ENCODE measurements around the gene SMIM36. TPM values are rescaled to one million over a fixed set of nuclear protein-coding genes. Genes with fewer than 3 reads are reported as not detected.

Gene SMIM36
- total and polyA plus RNA-seq, 2 experiments from 2014 or later: not detected

- ATAC-seq: no peak
- H3K9me2 ChIP-seq (ENCODE audit: insufficient read depth): no peaks in the 10 kb centered on the region; the same call in 1 of the 2 replicates
- no peak overlapping the region for H3K27ac Mint-ChIP-seq
- H2AFZ ChIP-seq: no peak overlapping the region
- no peak for TF ChIP-seq ZNF331 (CRISPR knock-in tag; IDR thresholded peaks at IDR 0.05; ENCODE audit: low read depth)
- no peak for TF ChIP-seq NANOG (IDR thresholded peaks at IDR 0.05; ENCODE audit: borderline replicate concordance)
- TF ChIP-seq EZH2phosphoT487 (IDR thresholded peaks at IDR 0.05; ENCODE audit: unreplicated experiment): no peak
- TF ChIP-seq EZH2 (IDR thresholded peaks at IDR 0.05; ENCODE audit: low read depth, unreplicated experiment): no peak
- TF ChIP-seq POLR2AphosphoS5 (IDR thresholded peaks at IDR 0.05; ENCODE audit: low read depth): no peak
- TF ChIP-seq CREB1 (CRISPR knock-in tag; IDR thresholded peaks at IDR 0.05; ENCODE audit: low read depth): no peak
- no peak for TF ChIP-seq JUNB (IDR thresholded peaks at IDR 0.05; ENCODE audit: unreplicated experiment)
- TF ChIP-seq ZNF114 (CRISPR knock-in tag; IDR thresholded peaks at IDR 0.05): no peak
- TF ChIP-seq ETS1 (IDR thresholded peaks at IDR 0.05): no peak
- TF ChIP-seq CTCF (conservative IDR thresholded peaks at IDR 0.05; ENCODE audit: low read depth in 2 of 2): no peak
- no peak for TF ChIP-seq REST (IDR thresholded peaks at IDR 0.05; ENCODE audit: unreplicated experiment)
- TF ChIP-seq STAT1 (IDR thresholded peaks at IDR 0.05; ENCODE audit: unreplicated experiment): no peak
- no peak for TF ChIP-seq ZNF462 (CRISPR knock-in tag; IDR thresholded peaks at IDR 0.05)
- H3K4me1 ChIP-seq (ENCODE audit: insufficient read depth): no peaks in the 10 kb centered on the region
- H3K4me2 ChIP-seq: no peak overlapping the region
- no peaks in the 10 kb centered on the region for H3F3A ChIP-seq (replicated peaks; ENCODE audit: low read depth)
- no peaks in the 10 kb centered on the region for H3K4me1 Mint-ChIP-seq
- H4K20me1 ChIP-seq (replicated peaks; ENCODE audit: insufficient read depth): no peaks in the 10 kb centered on the region
- no peak overlapping the region for H3K4me3 ChIP-seq
- H3K36me3 ChIP-seq (ENCODE audit: insufficient read depth): no peaks in the 10 kb centered on the region
- H3K36me3 Mint-ChIP-seq (ENCODE audit: low read depth): no peaks in the 10 kb centered on the region
- H3K27me3 ChIP-seq (ENCODE audit: insufficient read depth): no peaks in the 10 kb centered on the region
- no peaks in the 10 kb centered on the region for H3K27me3 Mint-ChIP-seq (ENCODE audit: insufficient read depth, low read depth, poor library complexity)
- no peak overlapping the region for H3K4me3 Mint-ChIP-seq
- H3K79me2 ChIP-seq (replicated peaks; ENCODE audit: insufficient read depth): no peaks in the 10 kb centered on the region
- no peaks in the 10 kb centered on the region for H3K9me3 Mint-ChIP-seq
- DNase-seq (ENCODE audit: low spot score): no peak
- H3K27ac ChIP-seq (ENCODE audit: low read depth): no peak overlapping the region
Measured at GRCh38 chr17:55521186-55521585, 9.9 kb upstream of the SMIM36 start.
